Lower leg skin (tissue), 4 donors: ENCODE results near the gene ZC3H13. TPM values are rescaled to one million over a fixed set of nuclear protein-coding genes. Genes with fewer than 3 reads are reported as not detected.

ENCODE experiments used
- DNase-seq, 2 donors: peaks; one replicate each; pipeline ENCODE4 v3.0.0-alpha.2; 2019; ENCODE audit warnings: low spot score in 2 of 2
- H3K4me3 ChIP-seq: fragments of 200-600 bp; sonication (generic); 2 replicates; pipeline ENCODE4 v1.5.1; 2017; ENCODE audit warnings: mild to moderate bottlenecking, low read depth; ENCODE audit not compliant: poor library complexity, severe bottlenecking
- CTCF ChIP-seq, 3 donors: fragments of 450-650 bp; IDR thresholded peaks; one replicate each; pipeline ENCODE4 v1.5.1; 2016; ENCODE audit warnings: antibody characterized with exemption in 3 of 3, mild to moderate bottlenecking in 3 of 3, moderate library complexity in 2 of 3
- POLR2A ChIP-seq, 2 donors: fragments of 450-650 bp; IDR thresholded peaks; one replicate each; pipeline ENCODE4 v1.6.1; 2016 to 2017; ENCODE audit warnings: antibody characterized with exemption in 2 of 2, mild to moderate bottlenecking in 1 of 2, moderate library complexity in 1 of 2
- WGBS, 2 donors: methylation state at CpG; one replicate each; pipeline ENCODE4 v1.1.5; 2018; 5-methylcytosine and 5-hydroxymethylcytosine counted together
- intact Hi-C: fragments of 100-400 bp; cut with DNase I; formaldehyde crosslinking; loops from one replicate; pipeline ENCODE4 v1.15.0; 2023; ENCODE audit warnings: low total_unique reads
- total RNA-seq, 4 donors: library from RNA; depleted of rRNA; stranded (reverse); fragments of >200 nt; gene quantifications; one replicate each; pipeline ENCODE4 v1.1.0, GENCODE V29; 2016

The ZC3H13 gene
- total RNA-seq, 4 donors from 2014 or later, result 21.1 to 42.5 (median 25.3) TPM

GRCh38 chr13:45951724-45952123, 100.8 kb downstream of the ZC3H13 start:
- WGBS, 2 donors, result 90 to 93% methylated on average over 3 of the region's 3 CpGs
- intact Hi-C loops, result no loop called here
- H3K4me3 ChIP-seq, result no peak overlapping the region
- no peak for DNase-seq
- TF ChIP-seq POLR2A (IDR thresholded peaks at IDR 0.05) (no peak), CTCF (IDR thresholded peaks at IDR 0.05) (no peak)

GRCh38 chr13:45951166-45951565, 101.4 kb downstream of the ZC3H13 start:
- TF ChIP-seq CTCF (IDR thresholded peaks at IDR 0.05) (no peak), POLR2A (IDR thresholded peaks at IDR 0.05) (no peak)
- no peak for DNase-seq
- no peak overlapping the region for H3K4me3 ChIP-seq
- intact Hi-C loops, result no loop called here

- no peak overlapping the region for H3K4me3 ChIP-seq
- no peak for DNase-seq
- WGBS, 2 donors, result 76 to 81% methylated on average over 4 of the region's 4 CpGs
- TF ChIP-seq CTCF (IDR thresholded peaks at IDR 0.05) (no peak), POLR2A (IDR thresholded peaks at IDR 0.05) (no peak)
- intact Hi-C loops, result no loop called here
These were observed 102.1 kb downstream of the ZC3H13 start for GRCh38 chr13:45950386-45951000.

- intact Hi-C loops, result no loop called here
- WGBS, 2 donors, result 65 to 91% methylated on average over 1 of the region's 1 CpG
- H3K4me3 ChIP-seq, result no peak overlapping the region
- TF ChIP-seq POLR2A (IDR thresholded peaks at IDR 0.05) (no peak), CTCF (IDR thresholded peaks at IDR 0.05) (no peak)
- no peak for DNase-seq
These were observed 103.4 kb downstream of the ZC3H13 start for GRCh38 chr13:45949161-45949560.

GRCh38 chr13:45943965-45944364, 108.6 kb downstream of the ZC3H13 start:
- no peak overlapping the region for H3K4me3 ChIP-seq
- WGBS, 2 donors, result 67 to 74% methylated on average over 2 of the region's 2 CpGs
- DNase-seq, result no peak
- TF ChIP-seq CTCF (IDR thresholded peaks at IDR 0.05) (no peak), POLR2A (IDR thresholded peaks at IDR 0.05) (no peak)
- intact Hi-C loops, result no loop called here

GRCh38 chr13:45943120-45943519, 109.4 kb downstream of the ZC3H13 start:
- intact Hi-C loops, result no loop called here
- WGBS, 2 donors, result 79% methylated on average over 2 of the region's 2 CpGs
- no peak for DNase-seq
- H3K4me3 ChIP-seq, result no peak overlapping the region
- TF ChIP-seq POLR2A (IDR thresholded peaks at IDR 0.05) (no peak), CTCF (IDR thresholded peaks at IDR 0.05) (no peak)
